Embryonic facial prominence (tissue), 1 donor: ENCODE measurements around the gene FOXL1.

Source experiments
- DNase-seq: peaks from one replicate; pipeline ENCODE4 v3.0.0-alpha.2; 2016; ENCODE audit errors: extremely low spot score

The FOXL1 gene

GRCh38 chr16:86549076-86549892 is 29.1 kb upstream of the FOXL1 start:
- DNase-seq: no peak

- no peak for DNase-seq
Measured at GRCh38 chr16:86549893-86550190, 28.5 kb upstream of the FOXL1 start.

- no peak for DNase-seq
Measured at GRCh38 chr16:86550281-86550680, 28.1 kb upstream of the FOXL1 start.

- no peak for DNase-seq
Measured at GRCh38 chr16:86553356-86553755, 25.0 kb upstream of the FOXL1 start.

- no peak for DNase-seq
Measured at GRCh38 chr16:86554599-86554916, 23.8 kb upstream of the FOXL1 start.

GRCh38 chr16:86554917-86555703 is 23.2 kb upstream of the FOXL1 start, which contains the start of gene MTHFSD:
TSS of gene MTHFSD (minus strand) at chr16:86555235. CDS start at chr16:86555184, 51 bp downstream.
- DNase-seq: peak; percentile 87

GRCh38 chr16:86555704-86556075 is 22.7 kb upstream of the FOXL1 start:
- no peak for DNase-seq

- no peak for DNase-seq
Measured at GRCh38 chr16:86556576-86556975, 21.8 kb upstream of the FOXL1 start.

- no peak for DNase-seq
Measured at GRCh38 chr16:86557587-86557986, 20.8 kb upstream of the FOXL1 start.

GRCh38 chr16:86558355-86559193 is 19.8 kb upstream of the FOXL1 start:
- DNase-seq: no peak

- DNase-seq: no peak
Measured at GRCh38 chr16:86559802-86560305, 18.5 kb upstream of the FOXL1 start.

- DNase-seq: no peak
Measured at GRCh38 chr16:86562356-86562755, 16.0 kb upstream of the FOXL1 start.

- DNase-seq: peak; percentile 85
Measured at GRCh38 chr16:86563469-86564345, 14.6 kb upstream of the FOXL1 start.

- no peak for DNase-seq
Measured at GRCh38 chr16:86565181-86565631, 13.1 kb upstream of the FOXL1 start.

GRCh38 chr16:86565644-86566511 is 12.5 kb upstream of the FOXL1 start:
- DNase-seq: no peak

- DNase-seq: peak; percentile 87
Measured at GRCh38 chr16:86566601-86566965, 11.8 kb upstream of the FOXL1 start, which contains the start of gene FOXC2. TSS of gene FOXC2 (plus strand) at chr16:86566829. CDS start at chr16:86567336, 507 bp downstream.

- DNase-seq: no peak
Measured at GRCh38 chr16:86566966-86567700, 11.2 kb upstream of the FOXL1 start.

- no peak for DNase-seq
Measured at GRCh38 chr16:86567701-86568581, 10.4 kb upstream of the FOXL1 start.
